HG03520 (cell line): ENCODE data around the gene ZNF454.

Source experiments
- ATAC-seq: cut with Tn5 transposase; IDR thresholded peaks from one replicate; pipeline ENCODE4 v1.9.1; 2021; ENCODE audit warnings: mild to moderate bottlenecking, moderate library complexity; ENCODE audit not compliant: unreplicated experiment

Gene ZNF454

DNA sequence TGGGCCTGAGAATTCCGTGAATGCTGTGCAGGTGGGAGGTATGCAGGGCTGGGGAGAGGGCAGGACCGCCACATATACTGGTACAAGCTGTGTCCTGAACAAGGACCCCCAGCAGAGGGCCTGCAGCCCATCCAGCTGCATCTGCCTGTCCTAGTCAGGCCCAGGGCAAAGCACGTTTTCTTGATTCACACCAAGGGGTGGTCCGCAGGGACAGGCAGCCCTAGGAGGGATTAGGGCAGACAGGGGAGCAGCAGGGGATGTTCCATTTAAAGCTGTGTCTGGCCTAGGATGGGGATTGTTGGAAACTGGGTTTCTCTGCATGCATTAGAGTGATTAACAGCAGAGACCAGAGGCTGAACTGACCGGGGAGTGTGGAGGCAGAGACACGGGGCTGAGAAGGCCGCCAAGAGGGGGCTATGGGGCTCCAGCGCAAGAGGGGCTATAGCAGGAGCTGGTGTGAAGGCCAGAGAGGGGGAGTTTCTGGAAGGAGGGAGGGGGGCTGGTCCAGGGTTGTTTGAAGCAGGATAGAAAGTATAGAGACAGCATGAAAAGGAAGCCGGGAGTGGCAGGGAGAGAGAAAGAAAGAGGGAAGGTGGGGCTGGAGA is 51.4 kb downstream of the ZNF454 start:
- no peak for ATAC-seq

DNA sequence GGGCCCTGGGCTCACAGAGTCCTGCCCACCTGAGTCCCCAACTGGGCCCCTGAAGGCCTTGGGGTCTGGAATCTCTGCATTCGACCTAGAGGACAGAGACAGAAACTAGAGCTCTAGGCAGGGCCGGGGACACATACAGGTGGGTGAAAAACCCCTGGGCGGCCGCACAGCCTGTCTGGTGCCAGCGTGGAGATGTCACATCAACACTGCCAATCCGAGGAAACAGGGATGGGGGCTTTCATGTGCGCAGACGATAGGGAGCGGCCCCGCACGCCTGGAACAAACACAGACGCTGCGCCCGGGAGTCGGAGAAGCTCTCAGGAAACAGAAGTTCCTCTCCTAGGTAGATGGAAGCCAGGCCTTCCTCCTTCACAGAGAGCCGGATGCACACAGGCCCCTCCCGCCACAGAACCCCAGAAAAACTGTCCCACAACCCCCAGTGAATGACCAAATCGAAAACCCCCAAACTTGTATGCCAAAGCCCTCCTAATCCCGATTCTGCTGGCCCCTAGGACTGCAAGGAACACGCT is 52.3 kb downstream of the ZNF454 start:
- no peak for ATAC-seq

DNA sequence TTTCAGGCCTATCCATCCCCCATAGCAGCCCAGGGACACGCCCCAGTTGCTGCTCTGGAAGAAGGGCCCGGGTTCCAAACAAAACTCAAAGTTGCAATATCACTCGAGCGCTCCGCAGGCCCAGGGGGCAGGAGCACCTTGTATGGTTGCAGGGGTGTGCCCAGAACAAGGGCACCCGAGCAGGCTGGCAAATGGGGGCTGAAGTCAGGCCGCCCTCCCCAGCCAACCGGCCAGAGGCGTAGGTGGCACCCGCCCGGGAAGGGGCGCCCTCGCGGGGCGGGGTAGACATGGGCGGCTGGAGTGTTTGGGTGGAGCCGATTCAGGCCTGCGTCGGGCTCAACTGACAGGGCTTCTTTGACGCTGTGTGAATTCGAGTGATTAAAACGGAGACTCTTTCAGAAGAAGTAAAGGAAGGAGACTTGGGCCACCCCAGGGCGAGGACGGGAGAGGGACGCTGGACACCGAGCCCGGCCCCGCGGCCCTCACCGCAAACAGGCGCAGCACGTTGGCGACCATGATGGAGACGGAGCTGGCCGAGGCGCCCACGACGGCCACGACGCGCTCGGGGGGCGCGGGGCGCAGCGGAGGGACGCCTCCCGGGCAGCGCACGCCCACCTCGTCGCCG is 53.1 kb downstream of the ZNF454 start:
- no peak for ATAC-seq

DNA sequence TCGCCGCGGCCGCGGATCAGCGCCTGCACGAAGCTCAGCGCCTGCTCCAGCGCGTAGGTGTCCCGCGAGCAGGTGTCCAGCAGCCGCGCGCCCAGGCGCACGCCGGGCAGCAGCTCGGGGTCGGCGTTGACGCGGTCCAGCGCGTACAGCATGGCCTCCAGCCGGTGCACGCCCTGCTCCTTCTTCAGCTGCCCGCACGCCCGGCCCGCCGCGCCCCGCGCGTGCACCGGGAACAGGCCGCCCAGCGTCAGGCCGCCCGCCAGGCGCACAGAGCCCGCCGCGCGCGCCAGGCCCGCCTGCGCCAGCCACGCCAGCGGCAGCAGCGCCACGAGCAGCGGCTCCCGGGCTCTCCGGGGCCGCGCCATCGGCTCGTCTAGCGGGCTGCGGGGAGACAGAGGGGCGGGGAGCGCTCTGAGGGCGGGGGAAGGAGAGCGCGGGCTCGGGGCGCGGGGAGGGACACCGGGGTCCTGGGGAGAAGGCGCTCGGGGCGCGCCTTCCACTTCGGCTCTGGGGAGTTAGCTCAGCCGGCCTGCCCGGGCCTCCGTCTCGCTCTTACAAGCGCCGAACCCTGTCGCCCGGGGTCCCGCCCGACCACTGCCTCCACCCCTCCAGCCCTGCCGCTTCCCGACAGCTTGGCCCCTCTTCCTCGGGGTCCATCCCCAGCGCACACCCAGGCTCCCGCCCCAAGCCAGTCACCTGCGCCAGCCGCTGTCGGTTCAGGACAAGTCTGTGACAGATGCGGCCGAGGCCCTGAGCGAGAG is 53.8 kb downstream of the ZNF454 start, which contains the start of gene GRM6:
Gene GRM6, minus strand, starts transcription at position 741 of the 761 bp plus-strand sequence. Its CDS starts 376 bp downstream, at position 365.
- no peak for ATAC-seq

DNA sequence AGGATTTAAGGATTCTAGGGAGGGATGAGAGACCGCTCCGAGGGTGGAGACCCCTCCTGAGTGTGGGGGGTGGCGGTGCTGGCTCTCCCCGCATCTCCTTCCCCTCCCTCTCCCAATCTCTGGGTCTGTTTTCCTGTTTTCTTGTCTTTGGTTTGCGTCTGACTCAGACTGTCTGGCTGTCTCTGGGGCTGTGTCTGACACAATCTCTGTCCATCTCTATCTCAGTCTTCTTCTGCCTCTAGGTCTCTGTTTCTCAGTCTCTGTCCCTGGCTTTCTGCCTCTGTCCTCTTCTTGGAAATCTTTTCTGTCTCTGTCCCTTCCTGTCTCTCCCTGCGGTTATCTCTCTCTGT is 54.3 kb downstream of the ZNF454 start:
- no peak for ATAC-seq

DNA sequence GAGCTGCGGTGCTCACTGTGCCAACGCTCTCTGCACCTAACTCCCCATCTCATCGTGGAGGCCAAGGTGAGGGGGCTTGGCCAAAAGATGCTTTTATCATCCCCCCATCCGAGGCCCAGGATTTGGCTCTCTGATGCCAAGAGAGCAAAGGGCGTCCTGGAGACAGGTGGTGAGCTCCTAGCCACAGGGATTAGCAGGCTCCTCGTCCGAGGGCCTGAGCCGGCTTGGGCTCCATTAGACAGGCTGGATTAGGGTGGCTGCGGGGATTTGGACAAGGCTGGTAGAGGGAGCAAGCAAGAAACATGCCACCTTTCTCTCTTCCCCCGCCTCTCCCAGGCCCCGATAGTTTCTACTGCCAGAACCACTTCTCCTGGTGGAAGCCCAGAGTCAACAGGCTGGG is 55.2 kb downstream of the ZNF454 start:
- no peak for ATAC-seq

- no peak for ATAC-seq
These were observed 56.2 kb downstream of the ZNF454 start for GRCh38 chr5:178997191-178997590.

DNA sequence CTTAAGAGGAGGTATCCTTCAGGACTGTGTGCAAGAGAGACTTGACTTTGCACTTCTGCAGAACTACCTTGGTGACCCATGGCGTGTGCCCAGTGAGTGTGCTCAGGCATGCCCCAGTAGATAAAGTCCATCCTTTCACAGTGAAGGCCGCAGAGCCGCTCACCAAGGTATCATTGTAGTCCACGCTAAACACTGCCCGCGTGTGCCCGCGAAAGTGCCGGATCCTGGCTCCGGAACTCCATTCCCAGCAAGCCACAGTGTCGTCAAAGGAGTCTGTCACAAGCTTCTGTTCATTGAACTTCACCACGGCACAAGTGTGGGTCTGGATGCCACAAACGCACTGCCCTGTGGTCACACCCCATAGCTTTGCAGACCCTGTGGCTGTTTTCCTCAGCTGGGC is 57.4 kb downstream of the ZNF454 start:
- ATAC-seq, result no peak

GRCh38 chr5:179006564-179006963 is 65.6 kb downstream of the ZNF454 start:
- no peak for ATAC-seq

DNA sequence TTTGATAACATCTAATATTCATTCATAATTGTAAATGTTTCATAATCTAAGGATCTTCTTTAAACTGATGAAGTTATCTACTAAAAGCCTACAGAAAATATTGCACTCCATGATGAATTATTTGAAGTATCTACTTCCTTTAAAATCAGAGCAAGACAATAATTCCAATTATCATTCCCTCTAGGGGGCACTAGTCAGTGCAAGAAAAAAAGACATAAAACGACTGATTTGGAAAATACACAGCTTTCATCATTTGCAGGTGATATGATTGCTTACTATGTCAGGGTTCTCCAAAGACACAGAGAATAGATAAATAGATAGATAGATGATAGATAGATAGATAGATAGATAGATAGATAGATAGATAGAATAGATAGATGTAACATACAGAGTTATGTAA is 67.7 kb downstream of the ZNF454 start:
- no peak for ATAC-seq
